ENCODE measurements around the gene APOBEC4.

The APOBEC4 gene

DNA sequence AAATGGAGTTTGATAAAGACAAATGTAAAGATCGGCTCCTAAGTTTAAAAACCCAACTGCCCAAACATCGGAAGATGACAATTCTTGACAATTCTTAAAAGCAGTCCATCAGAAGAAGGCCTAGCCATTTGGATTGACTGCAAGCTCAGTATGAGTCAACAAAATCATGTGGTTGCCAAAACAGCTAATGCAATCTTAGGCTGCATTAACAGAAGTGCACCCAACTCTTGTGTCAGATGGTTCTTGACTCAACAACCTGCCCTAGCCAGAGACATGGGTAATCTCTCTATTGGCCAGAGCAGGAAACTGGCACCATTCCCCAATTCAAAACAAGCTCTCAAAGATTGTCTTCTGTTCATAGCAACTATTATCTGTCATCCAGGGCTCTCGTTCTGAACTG is 53.0 kb downstream of the APOBEC4 start:
- DNase-seq = no peak

- DNase-seq = no peak
Observed at GRCh38 chr1:183598386-183598785, 54.7 kb downstream of the APOBEC4 start.

- DNase-seq = no peak
Observed at GRCh38 chr1:183597656-183598347, 55.3 kb downstream of the APOBEC4 start.

- no peak for DNase-seq
Observed at GRCh38 chr1:183596500-183596899, 56.6 kb downstream of the APOBEC4 start.
